Ovary (tissue), 9 donors: ENCODE results near the gene AKT1. TPM values are rescaled to one million over a fixed set of nuclear protein-coding genes. Genes with fewer than 3 reads are reported as not detected.

ENCODE experiments used
- DNase-seq, 5 donors: peaks; one replicate each; pipeline ENCODE4 v3.0.0-alpha.2; 2019 to 2020
- H3K27ac ChIP-seq, 2 donors: fragments of 200-600 bp; one replicate each; pipeline versions ENCODE4 v1.5.1 to v1.8.0; 2019 to 2022
- H3K27me3 ChIP-seq: fragments of 200-600 bp; one replicate; pipeline ENCODE4 v1.8.0; 2022
- H3K36me3 ChIP-seq: fragments of 200-600 bp; sonication (generic); one replicate; pipeline ENCODE4 v1.5.1; 2019
- H3K4me1 ChIP-seq: one replicate; pipeline ENCODE4 v1.8.1; 2013; ENCODE audit warnings: mild to moderate bottlenecking, moderate library complexity; ENCODE audit not compliant: insufficient read depth
- H3K4me3 ChIP-seq: fragments of 200-600 bp; sonication (generic); one replicate; pipeline ENCODE4 v1.5.1; 2017
- H3K9me3 ChIP-seq, 2 donors: fragments of 200-600 bp in 1 of 2; sonication (generic) in 1 of 2; one replicate each; pipeline versions ENCODE4 v1.5.1 to v1.8.1; 2013 to 2019; ENCODE audit warnings: mild to moderate bottlenecking in 1 of 2, moderate library complexity in 1 of 2
- CTCF ChIP-seq, 3 donors: fragments of 450-650 bp in 2 of 3; fragments of 200-600 bp in 1 of 3; IDR thresholded peaks; one replicate each; pipeline versions ENCODE4 v1.5.1 to v1.8.0; 2016 to 2022; ENCODE audit warnings: antibody characterized with exemption in 3 of 3, mild to moderate bottlenecking in 1 of 3
- EP300 ChIP-seq: sonication (generic); formaldehyde crosslinking; IDR thresholded peaks from one replicate; pipeline ENCODE4 v1.6.1; 2017; ENCODE audit warnings: antibody characterized with exemption
- POLR2A ChIP-seq: fragments of 450-650 bp; IDR thresholded peaks from one replicate; pipeline ENCODE4 v1.6.1; 2017; ENCODE audit warnings: antibody characterized with exemption, mild to moderate bottlenecking, moderate library complexity
- WGBS, 3 donors: extraction: QIAGEN DNeasy Blood & Tissue Kit in 1 of 3; methylation state at CpG; one replicate each; pipeline versions ENCODE4 v1.1.5 to v1.1.7; 2013 to 2017; 5-methylcytosine and 5-hydroxymethylcytosine counted together
- intact Hi-C, 4 donors: fragments of 100-400 bp; cut with DNase I; formaldehyde crosslinking; loops; one replicate each; pipeline versions ENCODE4 v1.11.0 to v1.15.1; 2022 to 2023
- polyA plus RNA-seq, 2 donors: library from polyadenylated mRNA; stranded (reverse); fragments of 200-250 nt in 1 of 2; fragments of 350-450 nt in 1 of 2; fragmentation: Illumina TruSeq in 1 of 2; extraction: RNeasy Lipid Tissue Mini Kit (QIAGEN cat#74804) in 1 of 2; gene quantifications; one replicate each; pipeline ENCODE4 v1.2.3, GENCODE V29; 2013 to 2014
- total RNA-seq, 7 donors: library from RNA; depleted of rRNA in 2 of 7; stranded (reverse); fragments of >200 nt in 2 of 7; fragmentation: NEBNext Ultra II Directional in 3 of 7; extraction: Animal tissue kit (Norgen Biotek cat#: 25700) in 3 of 7; gene quantifications; one replicate each; pipeline versions ENCODE4 v1.1.0 to v1.2.4, GENCODE V29; 2016 to 2023
- donor health status: DM: no; HTN: no; CAD: no; lungs with moderate emphysema.
- donor health status: DM: no; HTN: no; CAD: no.
- donor health status: Bipolar disorder and iron deficiency.
- donor health status: DM: yes; HTN: yes; CAD: no.
- donor health status: DM: no; HTN: no; CAD: no.
- donor health status: DM: yes; HTN: yes; CAD: no.

The AKT1 gene
- total and polyA plus RNA-seq, 9 donors, result 53.9 to 105 (median 95.4) TPM

GRCh38 chr14:104800015-104800770 is 4.6 kb upstream of the AKT1 start:
- peak; percentile 86 to 91 (median 89) for DNase-seq
- peak; percentile 50 for TF ChIP-seq POLR2A
- peak; percentile 36 to 48 (median 43) for TF ChIP-seq CTCF (IDR thresholded peaks at IDR 0.05)
- no peak for TF ChIP-seq EP300
- Histone ChIP-seq H3K36me3 (no peaks in the 10 kb centered on the region), H3K27me3 (no peaks in the 10 kb centered on the region), H3K4me3 (peak overlapping the region; percentile 56), H3K4me1 (peaks cover 7% of the 10 kb centered on the region), H3K27ac (peak overlapping the region; percentile 89 to 96), H3K9me3 (no peaks in the 10 kb centered on the region)
- intact Hi-C loops, result no loop called here
- 1 to 6% (median 1%) methylated on average over 16 to 83 of the region's 83 CpGs for WGBS, 3 donors

GRCh38 chr14:104799244-104800014 is 3.9 kb upstream of the AKT1 start:
- DNase-seq, result peak; percentile 65 to 70 (median 68)
- no peaks in the 10 kb centered on the region for H3K36me3 ChIP-seq
- H3K27ac ChIP-seq, result peak overlapping the region; percentile 89 to 96
- WGBS, 3 donors, result 10 to 16% (median 14%) methylated on average over 21 of the region's 21 CpGs
- peak in 2 of 3 donors; percentile 22 to 47 for TF ChIP-seq CTCF (IDR thresholded peaks at IDR 0.05)
- TF ChIP-seq POLR2A, result no peak
- intact Hi-C loops, result no loop called here
- H3K4me1 ChIP-seq, result peaks cover 6% of the 10 kb centered on the region
- H3K27me3 ChIP-seq, result no peaks in the 10 kb centered on the region
- peak overlapping the region; percentile 56 for H3K4me3 ChIP-seq
- no peaks in the 10 kb centered on the region for H3K9me3 ChIP-seq

GRCh38 chr14:104798300-104799243 is 3.0 kb upstream of the AKT1 start:
- intact Hi-C loops, result no loop called here
- Histone ChIP-seq H3K36me3 (no peaks in the 10 kb centered on the region), H3K27me3 (no peaks in the 10 kb centered on the region), H3K4me1 (peaks cover 14% of the 10 kb centered on the region), H3K9me3 (no peaks in the 10 kb centered on the region), H3K4me3 (no peak overlapping the region), H3K27ac (peak overlapping the region in 1 of 2 donors; percentile 96)
- no peak for TF ChIP-seq EP300
- TF ChIP-seq POLR2A, result no peak
- TF ChIP-seq CTCF (IDR thresholded peaks at IDR 0.05), result no peak
- DNase-seq, result no peak
- WGBS, 3 donors, result 64 to 71% (median 66%) methylated on average over 16 of the region's 16 CpGs
